Tibial nerve (tissue), 3 donors: ENCODE measurements around the gene HOTAIR.

ENCODE experiments used
- EP300 ChIP-seq, 2 donors: sonication (generic); formaldehyde crosslinking; IDR thresholded peaks; one replicate each; pipeline ENCODE4 v1.6.1; 2017; ENCODE audit warnings: antibody characterized with exemption in 2 of 2, mild to moderate bottlenecking in 1 of 2
- POLR2A ChIP-seq, 2 donors: fragments of 450-650 bp; IDR thresholded peaks; one replicate each; pipeline ENCODE4 v1.6.1; 2017; ENCODE audit warnings: antibody characterized with exemption in 2 of 2, mild to moderate bottlenecking in 2 of 2, moderate library complexity in 2 of 2

- no peak for TF ChIP-seq EP300 (IDR thresholded peaks at IDR 0.05)
- no peak for TF ChIP-seq POLR2A (IDR thresholded peaks at IDR 0.05)
Measured at GRCh38 chr12:53953831-53954693, 20.7 kb downstream of the HOTAIR start.
